GM12878 (cell line): ENCODE measurements around the gene ERFL. TPM values are rescaled to one million over a fixed set of nuclear protein-coding genes. Genes with fewer than 3 reads are reported as not detected.

Experiments used
- BHLHE40 ChIP-seq, 2 experiments: fragments of 450-650 bp in 1 of 2; IDR thresholded peaks; 2 replicates each; pipeline ENCODE4 v1.6.1; 2011 to 2017; ENCODE audit warnings: low read depth in 2 of 2, borderline replicate concordance in 1 of 2, improper control_type of control experiment in 1 of 2, low read length in 1 of 2, mild to moderate bottlenecking in 1 of 2
- CBX5 ChIP-seq: sonication (generic); IDR thresholded peaks from 2 replicates; pipeline ENCODE4 v1.6.1; 2016; ENCODE audit warnings: low read depth, moderate library complexity, mild to moderate bottlenecking, inconsistent platforms
- CHD4 ChIP-seq: fragments of 200-600 bp; sonication (generic); IDR thresholded peaks from 2 replicates; pipeline ENCODE4 v1.6.1; 2016; ENCODE audit warnings: mild to moderate bottlenecking
- EZH2 ChIP-seq: IDR thresholded peaks from 2 replicates; pipeline ENCODE4 v1.6.1; 2012; ENCODE audit warnings: low read depth, mild to moderate bottlenecking, control low read depth, inconsistent platforms, low read length, borderline replicate concordance; ENCODE audit not compliant: control insufficient read depth
- GATAD2B ChIP-seq: fragments of 450-650 bp; conservative IDR thresholded peaks from 2 replicates; pipeline ENCODE4 v1.6.1; 2017; ENCODE audit warnings: low read depth, mild to moderate bottlenecking, moderate library complexity
- IKZF1 ChIP-seq: fragments of 450-650 bp; conservative IDR thresholded peaks from 2 replicates; pipeline ENCODE4 v1.6.1; 2017; ENCODE audit warnings: antibody characterized with exemption, mild to moderate bottlenecking
- MEF2B ChIP-seq: fragments of 450-650 bp; IDR thresholded peaks from 2 replicates; pipeline ENCODE4 v1.6.1; 2018; ENCODE audit warnings: mild to moderate bottlenecking, moderate library complexity; ENCODE audit not compliant: partially characterized antibody, poor library complexity, severe bottlenecking
- MXI1 ChIP-seq: fragments of 150-350 bp; IDR thresholded peaks from 2 replicates; pipeline ENCODE4 v1.6.1; 2011; ENCODE audit warnings: low read depth, mild to moderate bottlenecking, inconsistent platforms, low read length, improper control_type of control experiment
- PBX3 ChIP-seq: IDR thresholded peaks from 2 replicates; pipeline ENCODE4 v1.6.1; 2011; ENCODE audit warnings: mild to moderate bottlenecking, low read depth, low read length, moderate library complexity; ENCODE audit not compliant: insufficient replicate concordance
- PML ChIP-seq: IDR thresholded peaks from 2 replicates; pipeline ENCODE4 v1.6.1; 2012; ENCODE audit warnings: low read length, inconsistent platforms
- RAD51 ChIP-seq: fragments of 450-650 bp; IDR thresholded peaks from 2 replicates; pipeline ENCODE4 v1.6.1; 2016; ENCODE audit warnings: moderate library complexity, mild to moderate bottlenecking, inconsistent platforms
- RB1 ChIP-seq: fragments of 450-650 bp; formaldehyde crosslinking; IDR thresholded peaks from 2 replicates; pipeline ENCODE4 v1.6.1; 2017; ENCODE audit warnings: mild to moderate bottlenecking, borderline replicate concordance
- RELA ChIP-seq: fragments of 450-650 bp; IDR thresholded peaks from 2 replicates; pipeline ENCODE4 v1.8.0; 2014; ENCODE audit warnings: borderline replicate concordance; ENCODE audit not compliant: partially characterized antibody
- RUNX3 ChIP-seq: IDR thresholded peaks from 2 replicates; pipeline ENCODE4 v1.6.1; 2012; ENCODE audit warnings: low read length, inconsistent platforms
- SMAD1 ChIP-seq: fragments of 450-650 bp; IDR thresholded peaks from 2 replicates; pipeline ENCODE4 v1.6.1; 2018; ENCODE audit warnings: mild to moderate bottlenecking, low read depth; ENCODE audit not compliant: partially characterized antibody
- TCF12 ChIP-seq: IDR thresholded peaks from 2 replicates; pipeline ENCODE4 v1.6.1; 2011; ENCODE audit warnings: low read depth, mild to moderate bottlenecking, low read length
- TCF7 ChIP-seq: IDR thresholded peaks from 2 replicates; pipeline ENCODE4 v1.6.1; 2014; ENCODE audit warnings: antibody characterized with exemption, borderline replicate concordance
- ZNF217 ChIP-seq: fragments of 450-650 bp; IDR thresholded peaks from 2 replicates; pipeline ENCODE4 v1.6.1; 2017; ENCODE audit warnings: antibody characterized with exemption, mild to moderate bottlenecking
- polyA plus RNA-seq, 11 experiments: library from polyadenylated mRNA; depleted of rRNA in 4 of 11; unstranded in 6 of 11; stranded (reverse) in 5 of 11; fragments of >200 nt; fragmentation: Nextera tagmentation in 4 of 11; fragmentation: Illumina TruSeq in 1 of 11; extraction: Ambion mirVana in 4 of 11; extraction: Trizol in 1 of 11; gene quantifications; 1 replicate in 1 of 11; 2 replicates in 10 of 11; pipeline versions ENCODE4 v1.2.1 to v1.2.3, GENCODE V29; 2011 to 2016; ENCODE audit warnings: inconsistent platforms in 2 of 11, missing spikeins in 2 of 11, low read depth in 1 of 11
- total RNA-seq, 4 experiments: library from RNA; depleted of rRNA in 3 of 4; stranded (reverse); fragments of >200 nt in 3 of 4; fragmentation: Illumina TruSeq in 1 of 4; extraction: Trizol in 1 of 4; gene quantifications; 2 replicates each; pipeline versions ENCODE4 v1.2.1 to v1.2.3, GENCODE V29; 2013 to 2021
- TF ChIP-seq, protein P1 (sequence below): IDR thresholded peaks from 2 replicates; pipeline ENCODE4 v1.6.1; 2012; ENCODE audit warnings: low read depth, low read length, improper control_type of control experiment
- TF ChIP-seq, protein P2 (sequence below): fragments of 450-650 bp; IDR thresholded peaks from 2 replicates; pipeline ENCODE4 v1.6.1; 2017; ENCODE audit warnings: mild to moderate bottlenecking
- TF ChIP-seq, protein P3 (sequence below): IDR thresholded peaks from 2 replicates; pipeline ENCODE4 v1.6.1; 2011; ENCODE audit warnings: borderline replicate concordance, low read depth, mild to moderate bottlenecking, moderate library complexity, mixed read lengths, low read length; ENCODE audit not compliant: insufficient read depth; ENCODE audit errors: extremely low read length
- TF ChIP-seq, protein P4 (sequence below), 3 experiments: IDR thresholded peaks in 2 of 3; conservative IDR thresholded peaks in 1 of 3; 2 replicates each; pipeline ENCODE4 v1.5.1; 2011; ENCODE audit warnings: low read depth in 3 of 3, low read length in 3 of 3, mild to moderate bottlenecking in 3 of 3, control low read depth in 2 of 3, moderate library complexity in 2 of 3, inconsistent platforms in 1 of 3, mixed read lengths in 1 of 3; ENCODE audit not compliant: control insufficient read depth in 2 of 3, insufficient read depth in 1 of 3; ENCODE audit errors: extremely low read depth in 1 of 3

Gene ERFL
- total and polyA plus RNA-seq, 10 of the 15 experiments (the other 5 are each of a cell fraction or from before 2014, with no cell fraction given), result 0.04 to 0.10 (median 0.05) TPM; not detected in 7

DNA sequence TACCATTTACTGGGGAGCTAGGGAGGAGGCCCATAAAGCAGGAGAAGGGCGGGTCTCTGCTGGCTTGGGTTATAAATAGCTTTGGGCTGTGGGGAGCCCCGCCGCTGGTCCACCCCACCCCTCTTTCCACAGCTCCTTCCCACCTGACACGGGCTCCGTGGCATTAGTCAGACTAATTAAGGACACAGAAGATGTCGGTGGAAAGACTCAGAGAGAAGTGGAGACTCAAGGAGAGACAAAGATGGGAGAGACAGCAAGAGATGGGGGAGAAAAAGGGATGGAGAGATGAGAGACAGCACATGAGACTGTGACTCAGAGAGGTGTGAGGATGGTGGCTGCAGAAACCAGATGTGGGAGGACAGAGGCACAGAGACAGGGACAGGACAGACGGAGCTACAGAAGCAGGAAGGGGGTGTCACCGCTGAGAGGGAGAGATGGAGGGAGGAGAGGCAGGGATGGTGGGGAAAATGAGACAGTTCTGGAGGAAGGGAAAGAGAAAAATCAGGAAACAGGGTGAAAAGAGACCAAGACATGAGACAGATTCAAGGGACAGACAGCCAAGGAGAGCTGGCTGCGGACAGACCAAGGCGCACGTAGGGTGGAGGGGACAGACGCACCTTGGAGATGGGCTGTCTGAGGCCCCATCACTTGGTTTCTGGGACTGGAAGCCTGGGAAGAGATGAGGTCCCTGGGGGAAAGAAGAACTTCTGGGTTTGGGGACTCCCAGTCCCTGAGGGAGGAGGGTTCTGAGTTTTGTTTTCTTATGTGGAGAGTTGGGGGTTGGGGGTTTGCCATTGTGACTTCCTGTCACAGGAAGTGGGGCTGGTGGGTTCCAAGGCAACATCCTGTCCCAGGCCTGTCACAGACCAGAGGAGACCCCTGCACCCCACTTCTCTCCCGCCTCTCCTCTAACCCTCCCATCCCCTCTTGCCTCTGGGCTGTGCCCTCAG lies 41.2 kb downstream of the ERFL start (continued):
- TF ChIP-seq RAD51 (no peak), ZNF217 (no peak), PBX3 (peak; percentile 12), SMAD1 (peak; percentile 64), RB1 (no peak), CBX5 (no peak), TCF7 (no peak), RELA (no peak), PML (no peak), MXI1 (peak; percentile 49; the same call in 1 of the 2 replicates), IKZF1 (peak; percentile 65), GATAD2B (peak; percentile 58; the same call in 1 of the 2 replicates), BHLHE40 (IDR thresholded peaks at IDR 0.05; ENCODE audit: borderline replicate concordance in 1 of 2, low read depth in 2 of 2, low read length in 1 of 2) (peak; percentile 9 to 48; a peak in 1 of 4 replicates), EZH2 (no peak), TCF12 (peak; percentile 66), RUNX3 (peak; percentile 68), MEF2B (peak; percentile 98), CHD4 (no peak)
- TF ChIP-seq, protein P1, sequence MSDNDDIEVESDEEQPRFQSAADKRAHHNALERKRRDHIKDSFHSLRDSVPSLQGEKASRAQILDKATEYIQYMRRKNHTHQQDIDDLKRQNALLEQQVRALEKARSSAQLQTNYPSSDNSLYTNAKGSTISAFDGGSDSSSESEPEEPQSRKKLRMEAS, result no peak
- TF ChIP-seq, protein P2, sequence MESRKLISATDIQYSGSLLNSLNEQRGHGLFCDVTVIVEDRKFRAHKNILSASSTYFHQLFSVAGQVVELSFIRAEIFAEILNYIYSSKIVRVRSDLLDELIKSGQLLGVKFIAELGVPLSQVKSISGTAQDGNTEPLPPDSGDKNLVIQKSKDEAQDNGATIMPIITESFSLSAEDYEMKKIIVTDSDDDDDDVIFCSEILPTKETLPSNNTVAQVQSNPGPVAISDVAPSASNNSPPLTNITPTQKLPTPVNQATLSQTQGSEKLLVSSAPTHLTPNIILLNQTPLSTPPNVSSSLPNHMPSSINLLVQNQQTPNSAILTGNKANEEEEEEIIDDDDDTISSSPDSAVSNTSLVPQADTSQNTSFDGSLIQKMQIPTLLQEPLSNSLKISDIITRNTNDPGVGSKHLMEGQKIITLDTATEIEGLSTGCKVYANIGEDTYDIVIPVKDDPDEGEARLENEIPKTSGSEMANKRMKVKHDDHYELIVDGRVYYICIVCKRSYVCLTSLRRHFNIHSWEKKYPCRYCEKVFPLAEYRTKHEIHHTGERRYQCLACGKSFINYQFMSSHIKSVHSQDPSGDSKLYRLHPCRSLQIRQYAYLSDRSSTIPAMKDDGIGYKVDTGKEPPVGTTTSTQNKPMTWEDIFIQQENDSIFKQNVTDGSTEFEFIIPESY, result no peak
- TF ChIP-seq, protein P3, sequence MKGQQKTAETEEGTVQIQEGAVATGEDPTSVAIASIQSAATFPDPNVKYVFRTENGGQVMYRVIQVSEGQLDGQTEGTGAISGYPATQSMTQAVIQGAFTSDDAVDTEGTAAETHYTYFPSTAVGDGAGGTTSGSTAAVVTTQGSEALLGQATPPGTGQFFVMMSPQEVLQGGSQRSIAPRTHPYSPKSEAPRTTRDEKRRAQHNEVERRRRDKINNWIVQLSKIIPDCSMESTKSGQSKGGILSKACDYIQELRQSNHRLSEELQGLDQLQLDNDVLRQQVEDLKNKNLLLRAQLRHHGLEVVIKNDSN, result no peak
- TF ChIP-seq, protein P4, sequence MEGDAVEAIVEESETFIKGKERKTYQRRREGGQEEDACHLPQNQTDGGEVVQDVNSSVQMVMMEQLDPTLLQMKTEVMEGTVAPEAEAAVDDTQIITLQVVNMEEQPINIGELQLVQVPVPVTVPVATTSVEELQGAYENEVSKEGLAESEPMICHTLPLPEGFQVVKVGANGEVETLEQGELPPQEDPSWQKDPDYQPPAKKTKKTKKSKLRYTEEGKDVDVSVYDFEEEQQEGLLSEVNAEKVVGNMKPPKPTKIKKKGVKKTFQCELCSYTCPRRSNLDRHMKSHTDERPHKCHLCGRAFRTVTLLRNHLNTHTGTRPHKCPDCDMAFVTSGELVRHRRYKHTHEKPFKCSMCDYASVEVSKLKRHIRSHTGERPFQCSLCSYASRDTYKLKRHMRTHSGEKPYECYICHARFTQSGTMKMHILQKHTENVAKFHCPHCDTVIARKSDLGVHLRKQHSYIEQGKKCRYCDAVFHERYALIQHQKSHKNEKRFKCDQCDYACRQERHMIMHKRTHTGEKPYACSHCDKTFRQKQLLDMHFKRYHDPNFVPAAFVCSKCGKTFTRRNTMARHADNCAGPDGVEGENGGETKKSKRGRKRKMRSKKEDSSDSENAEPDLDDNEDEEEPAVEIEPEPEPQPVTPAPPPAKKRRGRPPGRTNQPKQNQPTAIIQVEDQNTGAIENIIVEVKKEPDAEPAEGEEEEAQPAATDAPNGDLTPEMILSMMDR (IDR thresholded peaks at IDR 0.05 in 2 of 3, conservative IDR thresholded peaks at IDR 0.05 in 1 of 3; ENCODE audit: control insufficient read depth in 2 of 3, extremely low read depth in 1 of 3, insufficient read depth in 1 of 3, low read depth in 3 of 3, low read length in 3 of 3), result no peak
